ENCODE measurements around the gene PTPN3.

PTPN3 gene

GRCh38 chr9:109499093-109499630 lies 1.1 kb upstream of the PTPN3 start:
- H3K18ac ChIP-seq (ENCODE audit: low read depth in 1 of 2, low read length in 2 of 2) = peak overlapping the region in 1 of 2 experiments; percentile 26
- peak overlapping the region; percentile 46 for H2AFZ ChIP-seq (ENCODE audit: low read depth, low read length)
- no peak overlapping the region for H3K4ac ChIP-seq (ENCODE audit: low read depth in 1 of 2, low read length in 2 of 2)
- H3K14ac ChIP-seq (ENCODE audit: low read length in 2 of 2) = no peak overlapping the region
- H3K27ac ChIP-seq (ENCODE audit: low read length, poor library complexity, severe bottlenecking) = no peak overlapping the region
- H2BK120ac ChIP-seq (ENCODE audit: low read depth, low read length) = no peak overlapping the region
- H4K8ac ChIP-seq (ENCODE audit: low read length) = no peak overlapping the region
- H2BK12ac ChIP-seq (ENCODE audit: low read length in 2 of 2) = no peak overlapping the region
- peaks cover 0 to 4% of the 10 kb centered on the region in 2 experiments for H3K36me3 ChIP-seq (ENCODE audit: control insufficient read depth in 1 of 2, insufficient read depth in 2 of 2, low read depth in 1 of 2, low read length in 2 of 2)
- peaks cover 18% of the 10 kb centered on the region for H3K79me1 ChIP-seq (replicated peaks; ENCODE audit: low read length, poor library complexity, severe bottlenecking)
- no peak overlapping the region for H2AK5ac ChIP-seq (ENCODE audit: low read length, severe bottlenecking)
- H3K4me3 ChIP-seq (ENCODE audit: insufficient read depth in 1 of 2, low read depth in 1 of 2, low read length in 2 of 2) = peak overlapping the region; percentile 55 to 72
- no peak overlapping the region for H2BK15ac ChIP-seq (ENCODE audit: low read depth, poor library complexity, severe bottlenecking)
- H3K27me3 ChIP-seq (ENCODE audit: control insufficient read depth in 1 of 2, insufficient read depth in 1 of 2, low read length in 2 of 2) = peaks cover 12 to 93% of the 10 kb centered on the region in 2 experiments
- DNase-seq = no peak
- peaks cover 28% of the 10 kb centered on the region for H3K4me1 ChIP-seq (ENCODE audit: control insufficient read depth, insufficient read depth, low read depth, low read length)
- no peaks in the 10 kb centered on the region for H3K9me3 ChIP-seq (ENCODE audit: control insufficient read depth, low read length)
- H2BK5ac ChIP-seq (ENCODE audit: low read depth, low read length, poor library complexity, severe bottlenecking) = no peak overlapping the region
- H3K23ac ChIP-seq (ENCODE audit: low read length in 2 of 2) = no peak overlapping the region
- H3K9ac ChIP-seq (ENCODE audit: low read length) = no peak overlapping the region
- WGBS = 36% methylated on average over 11 of the region's 12 CpGs
- H4K91ac ChIP-seq (ENCODE audit: low read length) = no peak overlapping the region
- peak overlapping the region; percentile 70 for H3K4me2 ChIP-seq (ENCODE audit: low read length, poor library complexity, severe bottlenecking)

GRCh38 chr9:109497226-109498153 lies 617 bp downstream of the PTPN3 start:
- H3K18ac ChIP-seq (ENCODE audit: low read depth in 1 of 2, low read length in 2 of 2) = no peak overlapping the region
- no peak overlapping the region for H2BK12ac ChIP-seq (ENCODE audit: low read length in 2 of 2)
- no peak overlapping the region for H3K14ac ChIP-seq (ENCODE audit: low read length in 2 of 2)
- H3K4me1 ChIP-seq (ENCODE audit: control insufficient read depth, insufficient read depth, low read depth, low read length) = peaks cover 34% of the 10 kb centered on the region
- H2BK120ac ChIP-seq (ENCODE audit: low read depth, low read length) = peak overlapping the region; percentile 19
- peak overlapping the region; percentile 48 for H3K27ac ChIP-seq (ENCODE audit: low read length, poor library complexity, severe bottlenecking)
- H4K8ac ChIP-seq (ENCODE audit: low read length) = no peak overlapping the region
- H3K27me3 ChIP-seq (ENCODE audit: control insufficient read depth in 1 of 2, insufficient read depth in 1 of 2, low read length in 2 of 2) = peaks cover 11 to 92% of the 10 kb centered on the region in 2 experiments
- H3K9ac ChIP-seq (ENCODE audit: low read length) = no peak overlapping the region
- H3K79me1 ChIP-seq (replicated peaks; ENCODE audit: low read length, poor library complexity, severe bottlenecking) = peaks cover 24% of the 10 kb centered on the region
- H2AK5ac ChIP-seq (ENCODE audit: low read length, severe bottlenecking) = peak overlapping the region; percentile 13
- H4K91ac ChIP-seq (ENCODE audit: low read length) = no peak overlapping the region
- WGBS = 25% methylated on average over 22 of the region's 82 CpGs
- H3K4me3 ChIP-seq (ENCODE audit: insufficient read depth in 1 of 2, low read depth in 1 of 2, low read length in 2 of 2) = peak overlapping the region; percentile 63 to 77
- no peaks in the 10 kb centered on the region for H3K9me3 ChIP-seq (ENCODE audit: control insufficient read depth, low read length)
- peaks cover 0 to 4% of the 10 kb centered on the region in 2 experiments for H3K36me3 ChIP-seq (ENCODE audit: control insufficient read depth in 1 of 2, insufficient read depth in 2 of 2, low read depth in 1 of 2, low read length in 2 of 2)
- H2BK5ac ChIP-seq (ENCODE audit: low read depth, low read length, poor library complexity, severe bottlenecking) = peak overlapping the region; percentile 22
- no peak overlapping the region for H3K4ac ChIP-seq (ENCODE audit: low read depth in 1 of 2, low read length in 2 of 2)
- H2BK15ac ChIP-seq (ENCODE audit: low read depth, poor library complexity, severe bottlenecking) = no peak overlapping the region
- H3K4me2 ChIP-seq (ENCODE audit: low read length, poor library complexity, severe bottlenecking) = peak overlapping the region; percentile 74
- H3K23ac ChIP-seq (ENCODE audit: low read length in 2 of 2) = no peak overlapping the region
- DNase-seq = no peak
- H2AFZ ChIP-seq (ENCODE audit: low read depth, low read length) = peak overlapping the region; percentile 5

GRCh38 chr9:109496841-109497225 lies 1.3 kb downstream of the PTPN3 start:
- H3K14ac ChIP-seq (ENCODE audit: low read length in 2 of 2) = no peak overlapping the region
- H3K23ac ChIP-seq (ENCODE audit: low read length in 2 of 2) = no peak overlapping the region
- H3K4me1 ChIP-seq (ENCODE audit: control insufficient read depth, insufficient read depth, low read depth, low read length) = peaks cover 38% of the 10 kb centered on the region
- H2BK5ac ChIP-seq (ENCODE audit: low read depth, low read length, poor library complexity, severe bottlenecking) = no peak overlapping the region
- H2BK12ac ChIP-seq (ENCODE audit: low read length in 2 of 2) = no peak overlapping the region
- H3K79me1 ChIP-seq (replicated peaks; ENCODE audit: low read length, poor library complexity, severe bottlenecking) = peaks cover 30% of the 10 kb centered on the region
- H2BK15ac ChIP-seq (ENCODE audit: low read depth, poor library complexity, severe bottlenecking) = no peak overlapping the region
- WGBS = 96% methylated on average over 4 of the region's 4 CpGs
- H3K9me3 ChIP-seq (ENCODE audit: control insufficient read depth, low read length) = no peaks in the 10 kb centered on the region
- H3K4me3 ChIP-seq (ENCODE audit: insufficient read depth in 1 of 2, low read depth in 1 of 2, low read length in 2 of 2) = no peak overlapping the region
- no peak for DNase-seq
- no peak overlapping the region for H4K8ac ChIP-seq (ENCODE audit: low read length)
- peaks cover 0 to 8% of the 10 kb centered on the region in 2 experiments for H3K36me3 ChIP-seq (ENCODE audit: control insufficient read depth in 1 of 2, insufficient read depth in 2 of 2, low read depth in 1 of 2, low read length in 2 of 2)
- no peak overlapping the region for H3K9ac ChIP-seq (ENCODE audit: low read length)
- H3K4ac ChIP-seq (ENCODE audit: low read depth in 1 of 2, low read length in 2 of 2) = no peak overlapping the region
- H2AK5ac ChIP-seq (ENCODE audit: low read length, severe bottlenecking) = peak overlapping the region; percentile 40
- H3K27me3 ChIP-seq (ENCODE audit: control insufficient read depth in 1 of 2, insufficient read depth in 1 of 2, low read length in 2 of 2) = peaks cover 5 to 87% of the 10 kb centered on the region in 2 experiments
- H3K27ac ChIP-seq (ENCODE audit: low read length, poor library complexity, severe bottlenecking) = peak overlapping the region; percentile 48
- H2AFZ ChIP-seq (ENCODE audit: low read depth, low read length) = no peak overlapping the region
- H2BK120ac ChIP-seq (ENCODE audit: low read depth, low read length) = no peak overlapping the region
- peak overlapping the region; percentile 74 for H3K4me2 ChIP-seq (ENCODE audit: low read length, poor library complexity, severe bottlenecking)
- no peak overlapping the region for H3K18ac ChIP-seq (ENCODE audit: low read depth in 1 of 2, low read length in 2 of 2)
- no peak overlapping the region for H4K91ac ChIP-seq (ENCODE audit: low read length)

GRCh38 chr9:109496218-109496617 lies 1.9 kb downstream of the PTPN3 start:
- H2BK120ac ChIP-seq (ENCODE audit: low read depth, low read length) = no peak overlapping the region
- H3K18ac ChIP-seq (ENCODE audit: low read depth in 1 of 2, low read length in 2 of 2) = no peak overlapping the region
- 99% methylated on average over 3 of the region's 3 CpGs for WGBS
- H3K9me3 ChIP-seq (ENCODE audit: control insufficient read depth, low read length) = no peaks in the 10 kb centered on the region
- H3K27me3 ChIP-seq (ENCODE audit: control insufficient read depth in 1 of 2, insufficient read depth in 1 of 2, low read length in 2 of 2) = peaks cover 0 to 84% of the 10 kb centered on the region in 2 experiments
- H3K4me1 ChIP-seq (ENCODE audit: control insufficient read depth, insufficient read depth, low read depth, low read length) = peaks cover 41% of the 10 kb centered on the region
- no peak overlapping the region for H3K14ac ChIP-seq (ENCODE audit: low read length in 2 of 2)
- H4K91ac ChIP-seq (ENCODE audit: low read length) = no peak overlapping the region
- no peak overlapping the region for H3K4ac ChIP-seq (ENCODE audit: low read depth in 1 of 2, low read length in 2 of 2)
- no peak overlapping the region for H3K4me3 ChIP-seq (ENCODE audit: insufficient read depth in 1 of 2, low read depth in 1 of 2, low read length in 2 of 2)
- no peak overlapping the region for H3K23ac ChIP-seq (ENCODE audit: low read length in 2 of 2)
- H2BK5ac ChIP-seq (ENCODE audit: low read depth, low read length, poor library complexity, severe bottlenecking) = no peak overlapping the region
- H3K9ac ChIP-seq (ENCODE audit: low read length) = no peak overlapping the region
- H2AK5ac ChIP-seq (ENCODE audit: low read length, severe bottlenecking) = no peak overlapping the region
- H3K36me3 ChIP-seq (ENCODE audit: control insufficient read depth in 1 of 2, insufficient read depth in 2 of 2, low read depth in 1 of 2, low read length in 2 of 2) = peaks cover 0 to 8% of the 10 kb centered on the region in 2 experiments
- H2AFZ ChIP-seq (ENCODE audit: low read depth, low read length) = no peak overlapping the region
- no peak overlapping the region for H2BK15ac ChIP-seq (ENCODE audit: low read depth, poor library complexity, severe bottlenecking)
- peak overlapping the region; percentile 48 for H3K27ac ChIP-seq (ENCODE audit: low read length, poor library complexity, severe bottlenecking)
- H3K79me1 ChIP-seq (replicated peaks; ENCODE audit: low read length, poor library complexity, severe bottlenecking) = peaks cover 33% of the 10 kb centered on the region
- DNase-seq = no peak
- no peak overlapping the region for H2BK12ac ChIP-seq (ENCODE audit: low read length in 2 of 2)
- H3K4me2 ChIP-seq (ENCODE audit: low read length, poor library complexity, severe bottlenecking) = peak overlapping the region; percentile 50
- H4K8ac ChIP-seq (ENCODE audit: low read length) = no peak overlapping the region
